Measurements from ENCODE around the gene TSC22D2.

- TF ChIP-seq CTCF (IDR thresholded peaks at IDR 0.05) = no peak
- no peak for TF ChIP-seq POLR2A (IDR thresholded peaks at IDR 0.05)
Measured at GRCh38 chr3:150367757-150368156, 40.3 kb upstream of the TSC22D2 start.
